DOHH2 (cell line): Measurements from ENCODE around the gene RTL5.

Source experiments
- H3F3A ChIP-seq: fragments of 200-600 bp; sonication (generic), shearing (Covaris generic); 2 replicates; pipeline ENCODE4 v1.6.0; 2016; ENCODE audit warnings: antibody characterized with exemption, mild to moderate bottlenecking; ENCODE audit not compliant: control insufficient read depth, insufficient read depth
- H3K27ac ChIP-seq: fragments of 200-600 bp; sonication (generic); 2 replicates; pipeline ENCODE4 v1.5.1; 2014; ENCODE audit warnings: low read depth, mild to moderate bottlenecking, low read length, moderate library complexity
- H3K27me3 ChIP-seq: fragments of 200-600 bp; sonication (generic); 2 replicates; pipeline ENCODE4 v1.6.1; 2014; ENCODE audit warnings: mild to moderate bottlenecking, low read length, mixed read lengths; ENCODE audit not compliant: control insufficient read depth
- H3K36me3 ChIP-seq: fragments of 200-600 bp; sonication (generic); 2 replicates; pipeline ENCODE4 v1.6.1; 2014; ENCODE audit warnings: mild to moderate bottlenecking, low read length, moderate library complexity, mixed read lengths; ENCODE audit not compliant: control insufficient read depth
- H3K4me1 ChIP-seq: fragments of 200-600 bp; sonication (generic); 2 replicates; pipeline ENCODE4 v1.6.1; 2014; ENCODE audit warnings: mild to moderate bottlenecking, low read length, mixed read lengths; ENCODE audit not compliant: control insufficient read depth
- H3K4me2 ChIP-seq: fragments of 200-600 bp; sonication (generic); 2 replicates; pipeline ENCODE4 v1.6.0; 2014; ENCODE audit warnings: mild to moderate bottlenecking, low read length, moderate library complexity
- H3K4me3 ChIP-seq: fragments of 200-600 bp; sonication (generic); 2 replicates; pipeline ENCODE4 v1.5.1; 2014; ENCODE audit warnings: mild to moderate bottlenecking, low read length, mixed read lengths
- H3K79me2 ChIP-seq: fragments of 200-600 bp; sonication (generic); 2 replicates; pipeline ENCODE4 v1.6.1; 2014; ENCODE audit warnings: mild to moderate bottlenecking, low read length, mixed read lengths; ENCODE audit not compliant: control insufficient read depth
- H3K9me2 ChIP-seq: fragments of 200-600 bp; sonication (generic); replicated peaks from 2 replicates; pipeline ENCODE4 v1.6.1; 2014; ENCODE audit warnings: mild to moderate bottlenecking, low read length, mixed read lengths; ENCODE audit not compliant: control insufficient read depth
- H3K9me3 ChIP-seq: fragments of 200-600 bp; sonication (generic); 2 replicates; pipeline ENCODE4 v1.6.1; 2014; ENCODE audit warnings: antibody characterized with exemption, low read length, mixed read lengths; ENCODE audit not compliant: control insufficient read depth, insufficient read depth
- H4K20me1 ChIP-seq: fragments of 200-600 bp; sonication (generic); 2 replicates; pipeline ENCODE4 v1.6.0; 2014; ENCODE audit warnings: low read depth, mild to moderate bottlenecking, antibody characterized with exemption, low read length, moderate library complexity; ENCODE audit not compliant: control insufficient read depth, insufficient read depth
- EZH2phosphoT487 ChIP-seq: fragments of 200-600 bp; sonication (generic); IDR thresholded peaks from 2 replicates; pipeline ENCODE4 v1.6.1; 2017; ENCODE audit warnings: borderline replicate concordance, mild to moderate bottlenecking, antibody characterized with exemption, low read length, moderate library complexity, mixed read lengths
- TF ChIP-seq, protein P1 (sequence below): fragments of 200-600 bp; sonication (generic); IDR thresholded peaks from one replicate; pipeline ENCODE4 v1.5.1; 2014; ENCODE audit warnings: antibody characterized with exemption, mild to moderate bottlenecking, low read depth, low read length; ENCODE audit not compliant: poor library complexity, severe bottlenecking

Gene RTL5

DNA sequence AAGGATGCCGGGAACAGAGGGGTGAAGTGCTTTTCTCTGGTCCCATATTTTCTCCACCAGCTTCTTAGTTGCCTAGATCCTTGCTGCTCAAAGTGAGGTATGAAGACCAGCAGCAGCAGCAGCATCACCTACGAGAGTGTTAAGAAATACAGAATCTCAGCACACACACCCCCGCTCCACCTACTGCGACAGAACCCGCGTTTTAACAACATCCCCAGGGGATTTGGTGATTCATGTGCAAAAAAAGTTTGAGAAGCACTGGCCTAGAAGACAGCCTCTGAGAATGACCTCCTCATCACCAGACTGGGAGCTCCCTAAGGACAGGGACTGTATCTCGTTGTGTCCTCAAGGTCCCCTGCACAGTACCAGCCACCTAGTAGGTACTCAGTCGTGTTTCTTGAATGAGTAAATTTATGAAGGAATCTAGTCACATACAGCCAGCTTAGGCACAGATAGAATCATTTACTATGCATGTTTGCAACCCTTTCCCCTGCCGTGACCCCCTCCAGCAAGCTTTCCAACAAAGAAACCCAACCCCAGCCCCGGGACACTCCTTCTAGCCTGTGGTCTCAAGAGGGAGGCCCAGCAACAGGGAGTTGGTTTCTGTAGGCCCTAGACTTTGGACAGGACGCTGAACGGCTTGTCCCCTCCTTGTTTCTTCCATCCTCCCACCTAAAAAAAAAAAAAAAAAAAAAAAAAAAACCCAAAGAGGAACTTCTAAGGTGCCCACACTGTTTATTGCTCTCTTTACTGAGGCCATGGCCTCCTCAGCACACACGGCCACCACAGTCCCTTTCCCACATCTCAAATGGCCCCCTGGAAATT is 21.5 kb downstream of the RTL5 start:
- Histone ChIP-seq H3K27me3 (no peaks in the 10 kb centered on the region), H3K4me1 (no peaks in the 10 kb centered on the region), H3K36me3 (no peaks in the 10 kb centered on the region), H3K9me2 (no peaks in the 10 kb centered on the region), H3K4me3 (no peak overlapping the region), H4K20me1 (no peaks in the 10 kb centered on the region), H3F3A (no peaks in the 10 kb centered on the region), H3K27ac (no peak overlapping the region), H3K9me3 (no peaks in the 10 kb centered on the region), H3K4me2 (no peak overlapping the region), H3K79me2 (no peaks in the 10 kb centered on the region)
- no peak for TF ChIP-seq EZH2phosphoT487
- TF ChIP-seq, protein P1, sequence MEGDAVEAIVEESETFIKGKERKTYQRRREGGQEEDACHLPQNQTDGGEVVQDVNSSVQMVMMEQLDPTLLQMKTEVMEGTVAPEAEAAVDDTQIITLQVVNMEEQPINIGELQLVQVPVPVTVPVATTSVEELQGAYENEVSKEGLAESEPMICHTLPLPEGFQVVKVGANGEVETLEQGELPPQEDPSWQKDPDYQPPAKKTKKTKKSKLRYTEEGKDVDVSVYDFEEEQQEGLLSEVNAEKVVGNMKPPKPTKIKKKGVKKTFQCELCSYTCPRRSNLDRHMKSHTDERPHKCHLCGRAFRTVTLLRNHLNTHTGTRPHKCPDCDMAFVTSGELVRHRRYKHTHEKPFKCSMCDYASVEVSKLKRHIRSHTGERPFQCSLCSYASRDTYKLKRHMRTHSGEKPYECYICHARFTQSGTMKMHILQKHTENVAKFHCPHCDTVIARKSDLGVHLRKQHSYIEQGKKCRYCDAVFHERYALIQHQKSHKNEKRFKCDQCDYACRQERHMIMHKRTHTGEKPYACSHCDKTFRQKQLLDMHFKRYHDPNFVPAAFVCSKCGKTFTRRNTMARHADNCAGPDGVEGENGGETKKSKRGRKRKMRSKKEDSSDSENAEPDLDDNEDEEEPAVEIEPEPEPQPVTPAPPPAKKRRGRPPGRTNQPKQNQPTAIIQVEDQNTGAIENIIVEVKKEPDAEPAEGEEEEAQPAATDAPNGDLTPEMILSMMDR: no peak

DNA sequence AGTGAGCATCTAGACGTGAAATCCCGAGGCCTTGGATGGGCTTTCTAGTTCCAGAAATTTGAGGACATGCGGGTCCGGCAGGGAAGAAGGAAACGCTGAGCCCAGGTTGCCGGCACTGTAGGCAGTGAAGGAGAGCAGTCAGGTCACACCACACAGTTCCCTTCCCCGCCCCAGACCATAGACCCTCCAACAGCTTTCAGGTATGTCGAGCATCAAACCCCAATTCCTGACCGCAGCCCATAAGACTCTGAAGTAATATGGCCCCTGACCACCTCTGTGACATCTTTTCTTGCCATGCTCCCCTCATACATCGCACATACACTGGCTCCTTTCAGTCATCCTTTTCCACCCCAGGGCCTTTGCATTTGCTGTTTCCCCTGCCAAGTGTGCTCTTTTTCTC is 23.0 kb downstream of the RTL5 start:
- no peaks in the 10 kb centered on the region for H4K20me1 ChIP-seq
- no peaks in the 10 kb centered on the region for H3K36me3 ChIP-seq
- no peaks in the 10 kb centered on the region for H3F3A ChIP-seq
- H3K27ac ChIP-seq: no peak overlapping the region
- no peaks in the 10 kb centered on the region for H3K9me2 ChIP-seq
- no peak overlapping the region for H3K4me2 ChIP-seq
- H3K4me1 ChIP-seq: no peaks in the 10 kb centered on the region
- no peaks in the 10 kb centered on the region for H3K9me3 ChIP-seq
- no peaks in the 10 kb centered on the region for H3K27me3 ChIP-seq
- no peaks in the 10 kb centered on the region for H3K79me2 ChIP-seq
- TF ChIP-seq, protein P1: no peak
- no peak for TF ChIP-seq EZH2phosphoT487
- H3K4me3 ChIP-seq: no peak overlapping the region

DNA sequence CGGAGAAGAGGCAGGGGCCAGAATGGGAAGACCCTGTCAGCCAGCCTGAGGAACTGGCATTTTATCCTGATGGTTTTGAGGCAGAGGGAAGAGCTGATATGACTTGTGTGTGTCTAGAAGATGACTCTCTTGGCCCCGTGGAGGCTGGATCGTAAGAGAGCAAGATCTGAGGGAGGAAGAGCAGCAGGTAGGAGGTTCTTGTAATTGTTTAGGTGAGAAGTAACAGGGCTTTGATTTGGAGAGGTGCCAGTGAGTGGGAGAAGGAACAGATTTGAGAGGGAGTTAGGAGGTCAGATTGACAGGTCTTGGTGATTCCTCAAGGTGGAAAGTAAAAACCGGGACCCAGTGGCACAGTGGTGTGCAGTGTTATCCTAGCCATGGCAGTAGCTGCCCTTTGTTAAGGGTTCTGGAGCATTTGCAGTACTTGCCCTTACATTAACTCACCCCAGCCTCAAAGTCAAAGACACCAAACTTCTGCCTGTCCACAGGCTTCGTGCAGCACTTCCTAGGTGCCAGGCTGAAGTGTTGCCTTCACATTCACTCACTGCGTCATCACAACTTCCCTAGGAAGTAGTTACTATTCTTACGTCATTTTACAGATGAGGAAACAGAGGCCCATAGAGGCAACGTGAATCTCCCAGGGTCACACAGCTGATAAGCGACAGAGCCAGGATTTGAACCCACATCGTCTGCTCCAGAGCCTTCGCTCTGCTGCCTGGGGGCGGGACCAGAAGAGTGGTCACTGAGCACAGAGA is 23.7 kb downstream of the RTL5 start:
- H3K4me1 ChIP-seq: no peaks in the 10 kb centered on the region
- H3F3A ChIP-seq: no peaks in the 10 kb centered on the region
- TF ChIP-seq, protein P1: no peak
- TF ChIP-seq EZH2phosphoT487: no peak
- H3K27me3 ChIP-seq: no peaks in the 10 kb centered on the region
- no peaks in the 10 kb centered on the region for H3K36me3 ChIP-seq
- no peak overlapping the region for H3K4me3 ChIP-seq
- H3K79me2 ChIP-seq: no peaks in the 10 kb centered on the region
- no peak overlapping the region for H3K27ac ChIP-seq
- H3K9me2 ChIP-seq: no peaks in the 10 kb centered on the region
- H4K20me1 ChIP-seq: no peaks in the 10 kb centered on the region
- H3K4me2 ChIP-seq: no peak overlapping the region
- H3K9me3 ChIP-seq: no peaks in the 10 kb centered on the region
